ENCODE data around the gene SPATS2L.

DNA sequence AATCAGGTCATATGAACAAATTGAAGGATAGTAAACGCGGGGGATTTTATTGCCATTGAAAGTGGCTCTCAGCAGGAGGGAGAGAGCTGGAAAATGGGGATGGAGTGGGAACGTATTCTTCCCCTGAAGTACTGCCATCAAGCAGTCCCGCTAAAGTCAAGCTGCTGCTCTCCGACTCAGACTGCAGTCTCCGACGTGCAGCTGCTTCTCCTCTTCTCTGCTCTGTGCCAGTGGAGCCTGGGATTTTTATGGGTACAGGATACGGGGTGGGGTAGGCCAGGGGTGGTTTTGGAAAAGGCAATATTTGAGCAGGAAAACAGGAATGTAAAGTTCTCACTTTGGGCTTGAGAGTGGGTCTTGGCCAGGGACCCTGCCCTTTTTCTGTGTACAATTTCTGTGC is 170.3 kb downstream of the SPATS2L start:
- TF ChIP-seq CHD2 (IDR thresholded peaks at IDR 0.05; ENCODE audit: low read length, partially characterized antibody) (no peak), POLR2A (IDR thresholded peaks at IDR 0.05; ENCODE audit: low read length) (no peak), MAZ (IDR thresholded peaks at IDR 0.05; ENCODE audit: borderline replicate concordance, low read depth, low read length) (no peak), RFX5 (IDR thresholded peaks at IDR 0.05) (no peak)
- TF ChIP-seq, protein P1, sequence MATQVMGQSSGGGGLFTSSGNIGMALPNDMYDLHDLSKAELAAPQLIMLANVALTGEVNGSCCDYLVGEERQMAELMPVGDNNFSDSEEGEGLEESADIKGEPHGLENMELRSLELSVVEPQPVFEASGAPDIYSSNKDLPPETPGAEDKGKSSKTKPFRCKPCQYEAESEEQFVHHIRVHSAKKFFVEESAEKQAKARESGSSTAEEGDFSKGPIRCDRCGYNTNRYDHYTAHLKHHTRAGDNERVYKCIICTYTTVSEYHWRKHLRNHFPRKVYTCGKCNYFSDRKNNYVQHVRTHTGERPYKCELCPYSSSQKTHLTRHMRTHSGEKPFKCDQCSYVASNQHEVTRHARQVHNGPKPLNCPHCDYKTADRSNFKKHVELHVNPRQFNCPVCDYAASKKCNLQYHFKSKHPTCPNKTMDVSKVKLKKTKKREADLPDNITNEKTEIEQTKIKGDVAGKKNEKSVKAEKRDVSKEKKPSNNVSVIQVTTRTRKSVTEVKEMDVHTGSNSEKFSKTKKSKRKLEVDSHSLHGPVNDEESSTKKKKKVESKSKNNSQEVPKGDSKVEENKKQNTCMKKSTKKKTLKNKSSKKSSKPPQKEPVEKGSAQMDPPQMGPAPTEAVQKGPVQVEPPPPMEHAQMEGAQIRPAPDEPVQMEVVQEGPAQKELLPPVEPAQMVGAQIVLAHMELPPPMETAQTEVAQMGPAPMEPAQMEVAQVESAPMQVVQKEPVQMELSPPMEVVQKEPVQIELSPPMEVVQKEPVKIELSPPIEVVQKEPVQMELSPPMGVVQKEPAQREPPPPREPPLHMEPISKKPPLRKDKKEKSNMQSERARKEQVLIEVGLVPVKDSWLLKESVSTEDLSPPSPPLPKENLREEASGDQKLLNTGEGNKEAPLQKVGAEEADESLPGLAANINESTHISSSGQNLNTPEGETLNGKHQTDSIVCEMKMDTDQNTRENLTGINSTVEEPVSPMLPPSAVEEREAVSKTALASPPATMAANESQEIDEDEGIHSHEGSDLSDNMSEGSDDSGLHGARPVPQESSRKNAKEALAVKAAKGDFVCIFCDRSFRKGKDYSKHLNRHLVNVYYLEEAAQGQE (IDR thresholded peaks at IDR 0.05), result no peak
- TF ChIP-seq, protein P2, sequence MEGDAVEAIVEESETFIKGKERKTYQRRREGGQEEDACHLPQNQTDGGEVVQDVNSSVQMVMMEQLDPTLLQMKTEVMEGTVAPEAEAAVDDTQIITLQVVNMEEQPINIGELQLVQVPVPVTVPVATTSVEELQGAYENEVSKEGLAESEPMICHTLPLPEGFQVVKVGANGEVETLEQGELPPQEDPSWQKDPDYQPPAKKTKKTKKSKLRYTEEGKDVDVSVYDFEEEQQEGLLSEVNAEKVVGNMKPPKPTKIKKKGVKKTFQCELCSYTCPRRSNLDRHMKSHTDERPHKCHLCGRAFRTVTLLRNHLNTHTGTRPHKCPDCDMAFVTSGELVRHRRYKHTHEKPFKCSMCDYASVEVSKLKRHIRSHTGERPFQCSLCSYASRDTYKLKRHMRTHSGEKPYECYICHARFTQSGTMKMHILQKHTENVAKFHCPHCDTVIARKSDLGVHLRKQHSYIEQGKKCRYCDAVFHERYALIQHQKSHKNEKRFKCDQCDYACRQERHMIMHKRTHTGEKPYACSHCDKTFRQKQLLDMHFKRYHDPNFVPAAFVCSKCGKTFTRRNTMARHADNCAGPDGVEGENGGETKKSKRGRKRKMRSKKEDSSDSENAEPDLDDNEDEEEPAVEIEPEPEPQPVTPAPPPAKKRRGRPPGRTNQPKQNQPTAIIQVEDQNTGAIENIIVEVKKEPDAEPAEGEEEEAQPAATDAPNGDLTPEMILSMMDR (IDR thresholded peaks at IDR 0.05), result no peak
- TF ChIP-seq, protein P3, sequence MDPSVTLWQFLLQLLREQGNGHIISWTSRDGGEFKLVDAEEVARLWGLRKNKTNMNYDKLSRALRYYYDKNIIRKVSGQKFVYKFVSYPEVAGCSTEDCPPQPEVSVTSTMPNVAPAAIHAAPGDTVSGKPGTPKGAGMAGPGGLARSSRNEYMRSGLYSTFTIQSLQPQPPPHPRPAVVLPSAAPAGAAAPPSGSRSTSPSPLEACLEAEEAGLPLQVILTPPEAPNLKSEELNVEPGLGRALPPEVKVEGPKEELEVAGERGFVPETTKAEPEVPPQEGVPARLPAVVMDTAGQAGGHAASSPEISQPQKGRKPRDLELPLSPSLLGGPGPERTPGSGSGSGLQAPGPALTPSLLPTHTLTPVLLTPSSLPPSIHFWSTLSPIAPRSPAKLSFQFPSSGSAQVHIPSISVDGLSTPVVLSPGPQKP (IDR thresholded peaks at IDR 0.05; ENCODE audit: low read depth, low read length), result no peak
- TF ChIP-seq, protein P4, sequence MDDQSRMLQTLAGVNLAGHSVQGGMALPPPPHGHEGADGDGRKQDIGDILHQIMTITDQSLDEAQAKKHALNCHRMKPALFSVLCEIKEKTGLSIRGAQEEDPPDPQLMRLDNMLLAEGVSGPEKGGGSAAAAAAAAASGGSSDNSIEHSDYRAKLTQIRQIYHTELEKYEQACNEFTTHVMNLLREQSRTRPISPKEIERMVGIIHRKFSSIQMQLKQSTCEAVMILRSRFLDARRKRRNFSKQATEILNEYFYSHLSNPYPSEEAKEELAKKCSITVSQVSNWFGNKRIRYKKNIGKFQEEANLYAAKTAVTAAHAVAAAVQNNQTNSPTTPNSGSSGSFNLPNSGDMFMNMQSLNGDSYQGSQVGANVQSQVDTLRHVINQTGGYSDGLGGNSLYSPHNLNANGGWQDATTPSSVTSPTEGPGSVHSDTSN (IDR thresholded peaks at IDR 0.05), result no peak

Measured in A549 (cell line).